Subcutaneous adipose tissue (tissue), 4 donors: ENCODE measurements around the gene SYTL3. TPM values are rescaled to one million over a fixed set of nuclear protein-coding genes. Genes with fewer than 3 reads are reported as not detected.

Source experiments
- total RNA-seq, 4 donors: library from RNA; depleted of rRNA; stranded (reverse); fragments of >200 nt; gene quantifications; one replicate each; pipeline ENCODE4 v1.1.0, GENCODE V29; 2016
- TF ChIP-seq, protein P1 (sequence below): fragments of 450-650 bp; IDR thresholded peaks from one replicate; pipeline ENCODE4 v1.5.1; 2016; ENCODE audit warnings: low read depth, mild to moderate bottlenecking, control low read depth, antibody characterized with exemption, moderate library complexity

SYTL3 gene
- total RNA-seq, 4 donors from 2014 or later: 1.3 to 18.2 (median 6.3) TPM

DNA sequence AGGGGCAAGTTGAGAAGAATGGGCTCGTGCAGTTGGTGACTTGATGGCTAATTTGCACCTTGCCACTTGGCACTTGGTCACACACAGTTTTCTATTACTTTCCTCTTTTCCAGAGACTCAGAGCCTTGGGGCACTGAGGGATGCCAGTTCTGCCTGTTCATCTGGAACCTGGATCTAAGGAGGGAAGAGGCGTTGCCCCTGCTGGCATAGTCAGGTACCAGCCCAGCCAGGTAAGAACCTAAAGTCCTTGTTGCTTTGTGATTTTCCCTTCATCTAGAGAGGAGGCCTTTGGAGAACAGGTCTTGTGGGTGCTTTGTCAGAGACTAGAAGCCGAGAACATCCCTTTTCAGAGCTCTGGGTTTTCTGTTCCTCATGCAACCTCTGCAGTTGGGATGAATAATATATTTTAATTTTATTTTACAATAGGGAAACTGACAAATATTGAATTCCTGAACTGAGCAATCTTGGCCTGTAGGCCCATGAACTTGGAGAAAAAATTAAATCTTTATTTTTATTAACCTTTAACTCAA is 11.4 kb downstream of the SYTL3 start:
- TF ChIP-seq, protein P1, sequence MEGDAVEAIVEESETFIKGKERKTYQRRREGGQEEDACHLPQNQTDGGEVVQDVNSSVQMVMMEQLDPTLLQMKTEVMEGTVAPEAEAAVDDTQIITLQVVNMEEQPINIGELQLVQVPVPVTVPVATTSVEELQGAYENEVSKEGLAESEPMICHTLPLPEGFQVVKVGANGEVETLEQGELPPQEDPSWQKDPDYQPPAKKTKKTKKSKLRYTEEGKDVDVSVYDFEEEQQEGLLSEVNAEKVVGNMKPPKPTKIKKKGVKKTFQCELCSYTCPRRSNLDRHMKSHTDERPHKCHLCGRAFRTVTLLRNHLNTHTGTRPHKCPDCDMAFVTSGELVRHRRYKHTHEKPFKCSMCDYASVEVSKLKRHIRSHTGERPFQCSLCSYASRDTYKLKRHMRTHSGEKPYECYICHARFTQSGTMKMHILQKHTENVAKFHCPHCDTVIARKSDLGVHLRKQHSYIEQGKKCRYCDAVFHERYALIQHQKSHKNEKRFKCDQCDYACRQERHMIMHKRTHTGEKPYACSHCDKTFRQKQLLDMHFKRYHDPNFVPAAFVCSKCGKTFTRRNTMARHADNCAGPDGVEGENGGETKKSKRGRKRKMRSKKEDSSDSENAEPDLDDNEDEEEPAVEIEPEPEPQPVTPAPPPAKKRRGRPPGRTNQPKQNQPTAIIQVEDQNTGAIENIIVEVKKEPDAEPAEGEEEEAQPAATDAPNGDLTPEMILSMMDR: no peak

DNA sequence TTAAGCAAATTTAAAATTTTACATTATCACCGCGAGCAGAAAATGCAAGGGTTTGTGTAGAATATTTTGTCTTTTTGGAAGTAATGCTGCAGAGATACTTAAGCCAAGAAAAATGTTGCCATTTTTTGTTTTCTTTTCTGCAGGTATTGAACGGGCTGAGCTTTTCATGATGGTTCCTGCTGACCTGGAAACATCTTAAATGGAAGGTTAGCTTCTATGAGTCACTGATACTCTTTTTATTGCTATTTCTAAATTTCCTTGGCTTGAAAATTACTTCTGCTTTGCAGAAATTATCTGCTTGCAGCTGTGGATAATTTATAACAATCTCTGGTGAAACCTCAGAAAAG is 12.7 kb downstream of the SYTL3 start:
- TF ChIP-seq, protein P1: no peak

DNA sequence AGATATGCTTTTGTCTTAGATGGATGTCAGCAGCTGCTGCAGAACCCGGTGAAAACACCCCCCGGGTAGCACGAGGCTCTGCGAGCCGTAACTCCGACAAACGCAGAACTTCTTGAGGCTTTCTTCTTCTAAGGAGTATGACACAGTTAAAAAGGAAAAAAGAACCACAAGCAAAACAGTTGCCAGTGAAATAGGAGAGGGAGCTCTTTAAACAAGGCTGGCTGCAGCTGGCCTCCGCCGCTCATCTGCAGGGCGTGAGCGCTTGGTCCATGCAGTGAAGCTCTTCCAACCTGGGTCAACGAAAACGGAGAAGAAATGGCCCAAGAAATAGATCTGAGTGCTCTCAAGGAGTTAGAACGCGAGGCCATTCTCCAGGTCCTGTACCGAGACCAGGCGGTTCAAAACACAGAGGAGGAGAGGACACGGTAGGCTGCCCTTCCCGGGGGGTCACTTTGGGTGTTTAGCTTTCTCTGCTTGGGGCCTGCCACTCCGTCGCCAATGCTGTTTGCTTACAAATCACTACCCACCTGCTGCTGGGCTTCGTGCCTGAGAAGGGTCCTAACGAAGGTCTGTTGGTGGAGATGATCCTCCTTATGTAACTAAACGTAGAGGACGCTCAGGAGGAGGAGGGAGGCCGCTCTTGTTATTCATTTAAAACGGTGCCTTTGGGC is 13.2 kb downstream of the SYTL3 start:
- TF ChIP-seq, protein P1: no peak

DNA sequence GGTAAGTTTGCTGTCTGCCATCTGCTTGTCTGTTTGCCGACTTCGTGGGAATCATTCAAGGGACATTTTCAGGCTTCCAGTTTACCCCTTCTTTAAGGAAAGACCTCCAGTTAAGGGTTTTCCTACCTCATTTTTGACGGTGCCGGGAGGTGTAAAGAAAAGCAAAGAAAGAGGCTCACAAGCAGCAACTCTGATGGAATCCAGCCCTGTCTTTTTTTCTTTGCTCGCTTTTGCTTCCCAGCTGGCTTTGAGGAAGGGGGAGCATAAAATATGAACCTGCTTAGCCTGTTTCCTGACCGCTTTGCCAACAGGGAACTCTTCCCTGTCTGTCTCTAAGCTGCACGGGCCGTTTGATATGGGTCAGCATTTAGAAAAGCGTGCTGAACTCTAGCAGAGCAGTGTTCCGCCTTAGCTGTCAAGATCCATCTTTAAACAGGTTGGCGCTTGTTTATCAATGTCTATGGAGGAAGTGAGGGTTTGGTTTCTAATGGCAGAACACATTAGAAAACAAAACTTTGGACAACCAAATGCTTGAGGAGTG is 13.8 kb downstream of the SYTL3 start:
- TF ChIP-seq, protein P1: no peak

DNA sequence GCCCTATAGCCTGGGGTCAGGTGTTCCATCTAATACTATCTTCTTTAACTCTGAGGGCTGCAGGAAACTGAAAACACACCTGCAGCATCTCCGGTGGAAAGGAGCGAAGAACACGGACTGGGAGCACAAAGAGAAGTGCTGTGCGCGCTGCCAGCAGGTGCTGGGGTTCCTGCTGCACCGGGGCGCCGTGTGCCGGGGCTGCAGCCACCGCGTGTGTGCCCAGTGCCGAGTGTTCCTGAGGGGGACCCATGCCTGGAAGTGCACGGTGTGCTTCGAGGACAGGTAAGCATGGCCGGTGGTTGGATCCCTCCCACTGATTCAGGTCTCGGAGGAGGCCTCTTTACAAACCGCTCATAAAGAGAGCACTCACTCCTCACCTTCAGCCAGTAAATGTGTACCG is 15.5 kb downstream of the SYTL3 start:
- TF ChIP-seq, protein P1: no peak

DNA sequence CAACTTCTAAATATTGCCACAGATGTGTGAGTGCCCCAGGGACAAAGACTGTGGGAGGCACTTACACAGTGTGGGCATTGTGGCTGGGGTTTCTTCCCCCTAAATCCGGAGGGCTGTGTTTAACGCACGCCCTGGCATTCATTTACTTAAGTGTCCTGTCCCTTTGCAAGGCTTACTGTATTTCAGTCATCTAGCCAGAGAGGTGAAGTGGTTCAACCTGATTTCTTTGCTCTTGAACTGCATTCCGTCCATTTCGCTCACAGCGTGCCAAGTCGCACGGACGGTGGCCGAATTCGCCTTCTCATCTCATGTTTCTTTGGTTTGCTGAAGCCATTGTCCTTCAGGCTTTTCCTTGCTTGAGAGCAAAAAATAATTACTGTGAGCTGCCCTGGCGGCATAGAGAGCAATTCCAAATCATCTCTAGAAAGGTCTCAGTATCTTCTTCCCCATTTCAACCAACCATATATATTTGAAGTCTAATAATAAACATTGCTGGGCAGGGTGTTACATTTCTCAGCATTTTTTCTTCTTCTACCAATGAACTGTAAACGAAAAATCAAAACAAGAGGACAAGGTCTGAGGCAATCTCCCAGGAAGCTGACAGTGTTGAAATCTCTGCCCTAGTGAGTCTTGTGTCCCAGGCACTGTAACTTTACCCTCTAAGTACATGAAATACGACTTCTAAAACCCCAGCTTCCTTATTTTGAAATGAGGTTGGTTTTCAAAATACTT is 16.9 kb downstream of the SYTL3 start:
- TF ChIP-seq, protein P1: no peak

DNA sequence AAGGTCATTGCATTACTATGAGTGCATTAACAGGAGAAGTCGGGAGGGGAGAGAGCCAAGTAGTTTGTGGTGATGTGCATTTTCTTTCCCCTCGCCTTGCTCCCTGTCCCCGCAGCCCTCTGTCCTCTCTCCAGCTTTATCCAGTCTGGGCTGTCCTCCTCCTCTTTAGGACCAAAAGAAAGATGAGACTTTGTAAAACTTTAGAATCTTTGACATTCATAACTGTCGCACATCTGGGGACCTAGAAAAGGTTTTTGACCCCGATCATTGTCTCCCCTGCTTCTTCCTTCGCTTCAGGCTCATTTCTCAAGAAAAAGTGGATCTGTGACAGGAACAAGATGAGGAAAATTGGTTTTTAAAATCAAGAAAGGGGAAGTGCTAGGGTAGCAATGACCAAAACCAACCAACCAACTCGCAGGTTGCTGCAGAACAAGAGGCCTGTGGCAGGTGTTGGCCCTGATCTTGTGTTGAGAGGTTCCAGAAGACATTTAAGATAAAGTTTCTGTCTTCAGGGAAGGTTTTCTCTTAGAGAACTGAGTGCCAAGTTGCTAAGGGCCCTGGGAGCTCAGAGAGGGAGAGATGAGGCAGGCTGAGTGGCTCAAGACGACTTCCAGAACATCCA is 17.6 kb downstream of the SYTL3 start:
- TF ChIP-seq, protein P1: no peak
